ENCODE results near the gene PIP5K1B. TPM values are rescaled to one million over a fixed set of nuclear protein-coding genes. Genes with fewer than 3 reads are reported as not detected.
A peak's percentile ranks its signal among the peaks of the same experiment; 100 is the strongest.

PIP5K1B gene
- total and polyA plus RNA-seq, 7 donors: 10.3 to 72.6 (median 23.5) TPM

GRCh38 chr9:68991457-68991856 lies 286.4 kb downstream of the PIP5K1B start:
- no peaks in the 10 kb centered on the region for H3K4me1 ChIP-seq
- TF ChIP-seq CTCF (IDR thresholded peaks at IDR 0.05): no peak
- H3K4me3 ChIP-seq: no peak overlapping the region
- WGBS, 2 donors: 81 to 95% methylated on average over 9 of the region's 9 CpGs
- no peak for DNase-seq
- H3K36me3 ChIP-seq: no peaks in the 10 kb centered on the region
- no peaks in the 10 kb centered on the region for H3K27me3 ChIP-seq
- intact Hi-C loops (cut with DNase I): no loop called here
- H3K27ac ChIP-seq: no peak overlapping the region
- H3K9me3 ChIP-seq: no peaks in the 10 kb centered on the region

GRCh38 chr9:68995776-68996175 lies 290.7 kb downstream of the PIP5K1B start:
- Histone ChIP-seq H3K36me3 (no peaks in the 10 kb centered on the region), H3K4me3 (no peak overlapping the region), H3K27me3 (no peaks in the 10 kb centered on the region), H3K4me1 (peaks cover 0 to 23% (median 12%) of the 10 kb centered on the region in 4 donors), H3K27ac (no peak overlapping the region), H3K9me3 (no peaks in the 10 kb centered on the region)
- WGBS, 2 donors: 73 to 81% methylated on average over 3 of the region's 3 CpGs
- TF ChIP-seq POLR2A (IDR thresholded peaks at IDR 0.05): no peak
- no peak for TF ChIP-seq POLR2AphosphoS5 (IDR thresholded peaks at IDR 0.05)
- no peak for TF ChIP-seq EP300 (IDR thresholded peaks at IDR 0.05)
- TF ChIP-seq CTCF (IDR thresholded peaks at IDR 0.05): no peak
- DNase-seq: no peak
- intact Hi-C loops (cut with DNase I): no loop called here

- TF ChIP-seq POLR2A (IDR thresholded peaks at IDR 0.05) (no peak), EP300 (IDR thresholded peaks at IDR 0.05) (no peak), POLR2AphosphoS5 (IDR thresholded peaks at IDR 0.05) (no peak), CTCF (IDR thresholded peaks at IDR 0.05) (no peak)
- Histone ChIP-seq H3K9me3 (no peaks in the 10 kb centered on the region), H3K4me1 (peaks cover 0 to 23% (median 12%) of the 10 kb centered on the region in 4 donors), H3K36me3 (no peaks in the 10 kb centered on the region), H3K27me3 (no peaks in the 10 kb centered on the region), H3K4me3 (no peak overlapping the region), H3K27ac (no peak overlapping the region)
- DNase-seq: no peak
- WGBS, 2 donors: 70 to 88% methylated on average over 5 of the region's 5 CpGs
- intact Hi-C loops (cut with DNase I): no loop called here
Observed at GRCh38 chr9:68996462-68996861, 291.4 kb downstream of the PIP5K1B start.

- WGBS, 2 donors: 81 to 82% methylated on average over 3 of the region's 3 CpGs
- no peak overlapping the region for H3K27ac ChIP-seq
- H3K9me3 ChIP-seq: no peaks in the 10 kb centered on the region
- no peaks in the 10 kb centered on the region for H3K27me3 ChIP-seq
- intact Hi-C loops (cut with DNase I): loop anchor here (2.0 kb wide), 1 partner anchor 293 kb away; the partner anchor contains the start of gene PIP5K1B
- peaks cover 0 to 23% (median 12%) of the 10 kb centered on the region in 4 donors for H3K4me1 ChIP-seq
- H3K4me3 ChIP-seq: no peak overlapping the region
- no peak for TF ChIP-seq POLR2A (IDR thresholded peaks at IDR 0.05)
- no peak for TF ChIP-seq POLR2AphosphoS5 (IDR thresholded peaks at IDR 0.05)
- TF ChIP-seq CTCF (IDR thresholded peaks at IDR 0.05): no peak
- H3K36me3 ChIP-seq: no peaks in the 10 kb centered on the region
- DNase-seq: no peak
Observed at GRCh38 chr9:68997666-68998065, 292.6 kb downstream of the PIP5K1B start.

- no peaks in the 10 kb centered on the region for H3K9me3 ChIP-seq
- no peak for DNase-seq
- no peaks in the 10 kb centered on the region for H3K27me3 ChIP-seq
- H3K36me3 ChIP-seq: no peaks in the 10 kb centered on the region
- H3K27ac ChIP-seq: peak overlapping the region in 2 of 4 donors; percentile 12 to 32
- peaks cover 0 to 23% (median 12%) of the 10 kb centered on the region in 4 donors for H3K4me1 ChIP-seq
- intact Hi-C loops (cut with DNase I): loop anchor here (2.0 kb wide), 1 partner anchor 294 kb away; the partner anchor contains the start of gene PIP5K1B
- TF ChIP-seq CTCF (IDR thresholded peaks at IDR 0.05) (no peak), POLR2A (IDR thresholded peaks at IDR 0.05) (no peak), POLR2AphosphoS5 (IDR thresholded peaks at IDR 0.05) (no peak), EP300 (IDR thresholded peaks at IDR 0.05) (no peak)
- no peak overlapping the region for H3K4me3 ChIP-seq
- 75 to 78% methylated on average over 4 of the region's 4 CpGs for WGBS, 2 donors
Observed at GRCh38 chr9:68998385-68998784, 293.3 kb downstream of the PIP5K1B start.

Measured in sigmoid colon (tissue), 7 donors.